ENCODE measurements around the gene TTC22.

Gene TTC22

DNA sequence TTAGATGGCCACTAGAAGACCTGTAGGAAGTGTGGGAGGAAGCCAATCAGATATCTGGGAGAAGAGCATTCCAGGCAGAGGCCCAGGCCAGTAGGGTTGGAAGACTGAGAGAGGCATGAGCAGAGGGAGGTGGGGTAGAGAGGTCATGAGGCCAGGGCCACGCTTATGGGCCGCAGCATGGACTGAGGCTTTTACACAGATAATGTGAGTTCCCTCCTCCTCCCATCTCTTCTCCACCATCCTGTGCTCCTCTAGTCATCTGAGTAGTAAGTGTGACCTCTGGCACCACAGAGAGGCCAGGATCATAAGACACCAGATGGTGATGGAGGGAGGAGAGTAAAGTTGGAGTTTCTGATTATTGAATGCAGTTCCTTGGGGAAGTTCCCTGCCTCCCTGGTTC lies 17.1 kb downstream of the TTC22 start:
- ATAC-seq (ENCODE audit: insufficient read depth, low read depth) (no peak), DNase-seq (no peak)
- Histone ChIP-seq H3K4me2 (ENCODE audit: insufficient read depth, low read length) (no peak overlapping the region), H3K27me3 (ENCODE audit: insufficient read depth, low read length, poor library complexity) (no peaks in the 10 kb centered on the region), H3K4me3 (ENCODE audit: low read depth in 1 of 2, low read length in 2 of 2) (no peak overlapping the region), H3K27ac (ENCODE audit: low read length) (no peak overlapping the region), H4K20me1 (ENCODE audit: insufficient read depth, low read length) (no peaks in the 10 kb centered on the region), H2AFZ (ENCODE audit: low read depth, low read length) (no peak overlapping the region), H3K79me2 (ENCODE audit: insufficient read depth, low read length) (no peaks in the 10 kb centered on the region), H3K36me3 (ENCODE audit: insufficient read depth, low read length) (no peaks in the 10 kb centered on the region), H3K9ac (ENCODE audit: low read depth, low read length) (no peak overlapping the region), H3K9me3 (ENCODE audit: insufficient read depth, low read length, severe bottlenecking) (no peaks in the 10 kb centered on the region), H3K4me1 (ENCODE audit: insufficient read depth, low read length) (no peaks in the 10 kb centered on the region)
- TF ChIP-seq, protein P1, sequence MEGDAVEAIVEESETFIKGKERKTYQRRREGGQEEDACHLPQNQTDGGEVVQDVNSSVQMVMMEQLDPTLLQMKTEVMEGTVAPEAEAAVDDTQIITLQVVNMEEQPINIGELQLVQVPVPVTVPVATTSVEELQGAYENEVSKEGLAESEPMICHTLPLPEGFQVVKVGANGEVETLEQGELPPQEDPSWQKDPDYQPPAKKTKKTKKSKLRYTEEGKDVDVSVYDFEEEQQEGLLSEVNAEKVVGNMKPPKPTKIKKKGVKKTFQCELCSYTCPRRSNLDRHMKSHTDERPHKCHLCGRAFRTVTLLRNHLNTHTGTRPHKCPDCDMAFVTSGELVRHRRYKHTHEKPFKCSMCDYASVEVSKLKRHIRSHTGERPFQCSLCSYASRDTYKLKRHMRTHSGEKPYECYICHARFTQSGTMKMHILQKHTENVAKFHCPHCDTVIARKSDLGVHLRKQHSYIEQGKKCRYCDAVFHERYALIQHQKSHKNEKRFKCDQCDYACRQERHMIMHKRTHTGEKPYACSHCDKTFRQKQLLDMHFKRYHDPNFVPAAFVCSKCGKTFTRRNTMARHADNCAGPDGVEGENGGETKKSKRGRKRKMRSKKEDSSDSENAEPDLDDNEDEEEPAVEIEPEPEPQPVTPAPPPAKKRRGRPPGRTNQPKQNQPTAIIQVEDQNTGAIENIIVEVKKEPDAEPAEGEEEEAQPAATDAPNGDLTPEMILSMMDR (IDR thresholded peaks at IDR 0.05; ENCODE audit: borderline replicate concordance, extremely low read depth, low read length, poor library complexity, severe bottlenecking): no peak
- TF ChIP-seq EZH2 (IDR thresholded peaks at IDR 0.05; ENCODE audit: borderline replicate concordance, low read depth, low read length, severe bottlenecking): no peak

DNA sequence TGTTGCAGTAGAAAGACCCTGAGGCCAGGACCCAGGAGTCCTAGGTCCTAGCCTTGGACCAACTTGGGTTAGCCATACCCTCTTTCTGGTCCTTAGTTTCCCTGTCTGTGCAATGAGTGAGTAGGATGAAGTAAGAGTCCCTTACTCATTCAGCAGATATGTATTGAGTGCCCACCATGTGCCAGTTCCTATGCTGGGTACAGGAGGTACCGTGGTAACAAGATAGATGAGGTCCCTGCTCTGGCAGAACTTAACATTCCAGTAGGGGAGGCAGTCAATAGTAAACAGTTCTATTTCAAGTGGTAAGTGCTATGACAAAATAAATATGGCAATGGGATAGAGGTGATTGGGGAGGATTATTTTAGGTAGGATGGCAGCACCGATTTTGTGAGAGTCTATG lies 18.5 kb downstream of the TTC22 start:
- DNase-seq: no peak
- Histone ChIP-seq H4K20me1 (ENCODE audit: insufficient read depth, low read length) (no peaks in the 10 kb centered on the region), H3K9ac (ENCODE audit: low read depth, low read length) (no peak overlapping the region), H3K9me3 (ENCODE audit: insufficient read depth, low read length, severe bottlenecking) (no peaks in the 10 kb centered on the region), H3K4me3 (ENCODE audit: low read depth in 1 of 2, low read length in 2 of 2) (no peak overlapping the region), H3K79me2 (ENCODE audit: insufficient read depth, low read length) (no peaks in the 10 kb centered on the region), H3K27ac (ENCODE audit: low read length) (no peak overlapping the region), H3K36me3 (ENCODE audit: insufficient read depth, low read length) (no peaks in the 10 kb centered on the region), H3K27me3 (ENCODE audit: insufficient read depth, low read length, poor library complexity) (no peaks in the 10 kb centered on the region), H2AFZ (ENCODE audit: low read depth, low read length) (no peak overlapping the region), H3K4me2 (ENCODE audit: insufficient read depth, low read length) (no peak overlapping the region), H3K4me1 (ENCODE audit: insufficient read depth, low read length) (no peaks in the 10 kb centered on the region)
- TF ChIP-seq, protein P1 (IDR thresholded peaks at IDR 0.05; ENCODE audit: borderline replicate concordance, extremely low read depth, low read length, poor library complexity, severe bottlenecking): no peak
- TF ChIP-seq EZH2 (IDR thresholded peaks at IDR 0.05; ENCODE audit: borderline replicate concordance, low read depth, low read length, severe bottlenecking): no peak
- ATAC-seq (ENCODE audit: insufficient read depth, low read depth): no peak

DNA sequence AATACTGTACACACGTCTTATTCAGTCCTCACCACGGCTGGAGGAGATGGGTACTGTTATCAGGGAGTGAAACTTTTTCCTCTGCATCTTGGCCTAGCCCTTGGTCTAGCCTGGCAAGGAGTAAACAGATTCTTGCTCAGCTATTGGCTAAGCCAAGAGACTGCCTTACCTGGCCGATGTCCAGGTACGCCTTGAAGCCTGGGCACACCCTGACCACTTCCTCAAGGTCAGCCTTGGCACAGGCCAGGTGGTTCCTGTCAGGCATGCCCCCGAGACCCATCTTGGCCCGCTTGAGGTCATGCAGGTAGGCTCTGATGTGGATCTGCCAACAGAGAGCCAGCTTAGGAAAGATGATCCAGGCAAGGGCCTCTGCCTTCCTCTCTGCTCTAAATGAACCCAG lies 19.0 kb downstream of the TTC22 start:
- ATAC-seq (ENCODE audit: insufficient read depth, low read depth): no peak
- Histone ChIP-seq H4K20me1 (ENCODE audit: insufficient read depth, low read length) (no peaks in the 10 kb centered on the region), H3K79me2 (ENCODE audit: insufficient read depth, low read length) (no peaks in the 10 kb centered on the region), H3K4me1 (ENCODE audit: insufficient read depth, low read length) (no peaks in the 10 kb centered on the region), H3K4me2 (ENCODE audit: insufficient read depth, low read length) (no peak overlapping the region), H3K36me3 (ENCODE audit: insufficient read depth, low read length) (no peaks in the 10 kb centered on the region), H3K9ac (ENCODE audit: low read depth, low read length) (no peak overlapping the region), H2AFZ (ENCODE audit: low read depth, low read length) (no peak overlapping the region), H3K27ac (ENCODE audit: low read length) (no peak overlapping the region), H3K9me3 (ENCODE audit: insufficient read depth, low read length, severe bottlenecking) (no peaks in the 10 kb centered on the region), H3K4me3 (ENCODE audit: low read depth in 1 of 2, low read length in 2 of 2) (no peak overlapping the region), H3K27me3 (ENCODE audit: insufficient read depth, low read length, poor library complexity) (no peaks in the 10 kb centered on the region)
- DNase-seq: no peak
- TF ChIP-seq, protein P1 (IDR thresholded peaks at IDR 0.05; ENCODE audit: borderline replicate concordance, extremely low read depth, low read length, poor library complexity, severe bottlenecking): no peak
- TF ChIP-seq EZH2 (IDR thresholded peaks at IDR 0.05; ENCODE audit: borderline replicate concordance, low read depth, low read length, severe bottlenecking): no peak
